SU-DHL-6 (cell line): Measurements from ENCODE around the gene CORO7.

Experiments
- EZH2phosphoT487 ChIP-seq: fragments of 200-600 bp; sonication (generic), shearing (Covaris generic); conservative IDR thresholded peaks from 2 replicates; pipeline ENCODE4 v1.6.1; 2018; ENCODE audit warnings: mild to moderate bottlenecking, antibody characterized with exemption, low read length, moderate library complexity, mixed read lengths
- TF ChIP-seq, protein P1 (sequence below): fragments of 200-600 bp; sonication (generic); IDR thresholded peaks from one replicate; pipeline ENCODE4 v1.5.1; 2017; ENCODE audit warnings: antibody characterized with exemption, mild to moderate bottlenecking, low read length, moderate library complexity; ENCODE audit not compliant: insufficient read depth, poor library complexity, severe bottlenecking

- TF ChIP-seq, protein P1, sequence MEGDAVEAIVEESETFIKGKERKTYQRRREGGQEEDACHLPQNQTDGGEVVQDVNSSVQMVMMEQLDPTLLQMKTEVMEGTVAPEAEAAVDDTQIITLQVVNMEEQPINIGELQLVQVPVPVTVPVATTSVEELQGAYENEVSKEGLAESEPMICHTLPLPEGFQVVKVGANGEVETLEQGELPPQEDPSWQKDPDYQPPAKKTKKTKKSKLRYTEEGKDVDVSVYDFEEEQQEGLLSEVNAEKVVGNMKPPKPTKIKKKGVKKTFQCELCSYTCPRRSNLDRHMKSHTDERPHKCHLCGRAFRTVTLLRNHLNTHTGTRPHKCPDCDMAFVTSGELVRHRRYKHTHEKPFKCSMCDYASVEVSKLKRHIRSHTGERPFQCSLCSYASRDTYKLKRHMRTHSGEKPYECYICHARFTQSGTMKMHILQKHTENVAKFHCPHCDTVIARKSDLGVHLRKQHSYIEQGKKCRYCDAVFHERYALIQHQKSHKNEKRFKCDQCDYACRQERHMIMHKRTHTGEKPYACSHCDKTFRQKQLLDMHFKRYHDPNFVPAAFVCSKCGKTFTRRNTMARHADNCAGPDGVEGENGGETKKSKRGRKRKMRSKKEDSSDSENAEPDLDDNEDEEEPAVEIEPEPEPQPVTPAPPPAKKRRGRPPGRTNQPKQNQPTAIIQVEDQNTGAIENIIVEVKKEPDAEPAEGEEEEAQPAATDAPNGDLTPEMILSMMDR = no peak
- TF ChIP-seq EZH2phosphoT487 = no peak
These were observed 14.6 kb upstream of the CORO7 start for GRCh38 chr16:4431023-4431422.
